Measurements from ENCODE around the gene SLC43A3.

Gene SLC43A3

GRCh38 chr11:57424137-57424791 is 2.7 kb downstream of the SLC43A3 start:
- no peak for DNase-seq (ENCODE audit: low read depth, low spot score)
- no peak for TF ChIP-seq CTCF (IDR thresholded peaks at IDR 0.05; ENCODE audit: low read depth, low read length)
- in situ Hi-C loops (cut with HindIII; ENCODE audit: low sequenced_read_pairs), result no loop called here
- H3K4me3 ChIP-seq (ENCODE audit: low read depth, low read length), result no peak overlapping the region

GRCh38 chr11:57422669-57423068 is 4.3 kb downstream of the SLC43A3 start:
- in situ Hi-C loops (cut with HindIII; ENCODE audit: low sequenced_read_pairs), result no loop called here
- no peak for DNase-seq (ENCODE audit: low read depth, low spot score)
- no peak overlapping the region for H3K4me3 ChIP-seq (ENCODE audit: low read depth, low read length)
- no peak for TF ChIP-seq CTCF (IDR thresholded peaks at IDR 0.05; ENCODE audit: low read depth, low read length)

GRCh38 chr11:57421805-57422204 is 5.1 kb downstream of the SLC43A3 start:
- TF ChIP-seq CTCF (IDR thresholded peaks at IDR 0.05; ENCODE audit: low read depth, low read length), result no peak
- in situ Hi-C loops (cut with HindIII; ENCODE audit: low sequenced_read_pairs), result no loop called here
- DNase-seq (ENCODE audit: low read depth, low spot score), result no peak
- H3K4me3 ChIP-seq (ENCODE audit: low read depth, low read length), result no peak overlapping the region

DNA sequence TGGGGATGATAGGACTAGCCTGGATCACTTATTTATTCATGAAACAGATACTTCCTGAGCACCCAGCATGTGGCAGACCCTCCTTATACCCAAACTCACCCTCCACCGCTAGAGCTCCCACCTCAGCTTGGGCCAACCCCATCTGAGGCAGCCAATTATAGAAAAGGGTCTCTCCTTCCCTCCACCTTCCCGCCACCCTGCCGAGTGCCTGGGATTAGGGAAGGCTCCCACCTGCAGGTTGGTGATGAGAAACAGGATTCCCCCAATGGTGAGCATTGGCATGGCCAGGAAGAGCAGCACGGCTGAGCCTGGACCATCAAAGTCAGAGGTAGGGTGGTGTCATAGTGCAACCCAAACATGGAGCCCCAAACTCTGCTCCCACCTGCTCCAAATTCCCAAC is 5.9 kb downstream of the SLC43A3 start:
- in situ Hi-C loops (cut with HindIII; ENCODE audit: low sequenced_read_pairs), result no loop called here
- TF ChIP-seq CTCF (IDR thresholded peaks at IDR 0.05; ENCODE audit: low read depth, low read length), result no peak
- no peak overlapping the region for H3K4me3 ChIP-seq (ENCODE audit: low read depth, low read length)
- no peak for DNase-seq (ENCODE audit: low read depth, low spot score)

DNA sequence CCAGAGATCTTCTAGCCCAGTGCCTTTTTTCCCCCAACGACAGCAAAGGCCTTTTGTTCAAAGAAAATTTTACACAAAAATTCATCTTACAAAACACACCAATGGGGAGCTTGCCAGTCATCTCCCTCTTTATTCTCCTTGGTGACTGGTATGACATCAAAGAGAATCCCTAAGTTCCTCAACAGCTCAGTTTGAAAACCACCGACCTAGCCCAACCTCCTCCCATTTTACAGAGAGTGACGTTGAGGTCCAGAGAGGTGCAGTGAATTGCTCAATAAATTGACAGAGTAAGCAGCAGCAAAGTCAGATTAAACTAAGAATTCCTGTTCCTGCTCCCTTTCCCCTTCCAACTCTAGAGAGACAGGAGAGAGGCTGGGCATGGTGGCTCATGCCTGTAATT is 7.8 kb downstream of the SLC43A3 start:
- in situ Hi-C loops (cut with HindIII; ENCODE audit: low sequenced_read_pairs), result no loop called here
- no peak for DNase-seq (ENCODE audit: low read depth, low spot score)
- TF ChIP-seq CTCF (IDR thresholded peaks at IDR 0.05; ENCODE audit: low read depth, low read length), result no peak
- no peak overlapping the region for H3K4me3 ChIP-seq (ENCODE audit: low read depth, low read length)

GRCh38 chr11:57418131-57418530 is 8.8 kb downstream of the SLC43A3 start:
- in situ Hi-C loops (cut with HindIII; ENCODE audit: low sequenced_read_pairs), result no loop called here
- no peak overlapping the region for H3K4me3 ChIP-seq (ENCODE audit: low read depth, low read length)
- no peak for TF ChIP-seq CTCF (IDR thresholded peaks at IDR 0.05; ENCODE audit: low read depth, low read length)
- no peak for DNase-seq (ENCODE audit: low read depth, low spot score)

Measured in astrocyte of the spinal cord (primary cell).